Measurements from ENCODE around the gene INO80D. TPM values are rescaled to one million over a fixed set of nuclear protein-coding genes. Genes with fewer than 3 reads are reported as not detected.
"Not testable (repeated sequence)": the region's sequence is repeated elsewhere in the genome, so short reads cannot be mapped to it uniquely, and the experiment has no call there.

INO80D gene
- total RNA-seq, 1 donor from 2014 or later, result 21.0 TPM

- H3K9me3 Mint-ChIP-seq (ENCODE audit: unreplicated experiment), result no peaks in the 10 kb centered on the region
- peaks cover 1% of the 10 kb centered on the region for H3K27me3 Mint-ChIP-seq (ENCODE audit: unreplicated experiment)
- no peak for TF ChIP-seq CTCF (IDR thresholded peaks at IDR 0.05; ENCODE audit: unreplicated experiment)
Observed at GRCh38 chr2:206049392-206049791, 36.6 kb downstream of the INO80D start.

GRCh38 chr2:206045251-206045650 is 40.7 kb downstream of the INO80D start:
- Mint-ChIP-seq H3K4me1 (ENCODE audit: unreplicated experiment) (no peaks in the 10 kb centered on the region), H3K27me3 (ENCODE audit: unreplicated experiment) (no peaks in the 10 kb centered on the region), H3K27ac (ENCODE audit: unreplicated experiment) (no peak overlapping the region), H3K4me3 (ENCODE audit: unreplicated experiment) (no peak overlapping the region), H3K9me3 (ENCODE audit: unreplicated experiment) (no peaks in the 10 kb centered on the region), H3K36me3 (ENCODE audit: low read depth, unreplicated experiment) (peaks cover 20% of the 10 kb centered on the region)
- DNase-seq (ENCODE audit: low spot score), result no peak
- no peak for TF ChIP-seq CTCF (IDR thresholded peaks at IDR 0.05; ENCODE audit: unreplicated experiment)

More at GRCh38 chr2:206049392-206049791, 36.6 kb downstream of the INO80D start:
- Mint-ChIP-seq H3K4me3 (ENCODE audit: unreplicated experiment) (no peak overlapping the region), H3K4me1 (ENCODE audit: unreplicated experiment) (no peaks in the 10 kb centered on the region), H3K27ac (ENCODE audit: unreplicated experiment) (no peak overlapping the region), H3K36me3 (ENCODE audit: low read depth, unreplicated experiment) (peaks cover 10% of the 10 kb centered on the region)
- DNase-seq (ENCODE audit: low spot score), result no peak

GRCh38 chr2:206040525-206040924 is 45.4 kb downstream of the INO80D start:
- Mint-ChIP-seq H3K27ac (ENCODE audit: unreplicated experiment) (no peak overlapping the region), H3K36me3 (ENCODE audit: low read depth, unreplicated experiment) (peaks cover 25% of the 10 kb centered on the region), H3K4me1 (ENCODE audit: unreplicated experiment) (no peaks in the 10 kb centered on the region), H3K27me3 (ENCODE audit: unreplicated experiment) (no peaks in the 10 kb centered on the region), H3K9me3 (ENCODE audit: unreplicated experiment) (no peaks in the 10 kb centered on the region), H3K4me3 (ENCODE audit: unreplicated experiment) (no peak overlapping the region)
- TF ChIP-seq CTCF (IDR thresholded peaks at IDR 0.05; ENCODE audit: unreplicated experiment), result no peak
- DNase-seq (ENCODE audit: low spot score), result no peak

- DNase-seq (ENCODE audit: low spot score); H3K27ac Mint-ChIP-seq (ENCODE audit: unreplicated experiment); H3K4me1 Mint-ChIP-seq (ENCODE audit: unreplicated experiment); H3K27me3 Mint-ChIP-seq (ENCODE audit: unreplicated experiment); H3K4me3 Mint-ChIP-seq (ENCODE audit: unreplicated experiment); H3K9me3 Mint-ChIP-seq (ENCODE audit: unreplicated experiment): not testable (repeated sequence)
- H3K36me3 Mint-ChIP-seq (ENCODE audit: low read depth, unreplicated experiment), result peaks cover 25% of the 10 kb centered on the region
Observed at GRCh38 chr2:206035393-206035792, 50.6 kb downstream of the INO80D start.

GRCh38 chr2:206033452-206033851 is 52.5 kb downstream of the INO80D start:
- not testable (repeated sequence) for DNase-seq (ENCODE audit: low spot score); H3K27me3 Mint-ChIP-seq (ENCODE audit: unreplicated experiment); H3K27ac Mint-ChIP-seq (ENCODE audit: unreplicated experiment); H3K4me3 Mint-ChIP-seq (ENCODE audit: unreplicated experiment); H3K9me3 Mint-ChIP-seq (ENCODE audit: unreplicated experiment); H3K4me1 Mint-ChIP-seq (ENCODE audit: unreplicated experiment)
- peaks cover 25% of the 10 kb centered on the region for H3K36me3 Mint-ChIP-seq (ENCODE audit: low read depth, unreplicated experiment)

GRCh38 chr2:206031950-206032567 is 53.9 kb downstream of the INO80D start:
- Mint-ChIP-seq H3K4me3 (ENCODE audit: unreplicated experiment) (peak overlapping the region; percentile 30), H3K36me3 (ENCODE audit: low read depth, unreplicated experiment) (peaks cover 25% of the 10 kb centered on the region), H3K4me1 (ENCODE audit: unreplicated experiment) (peaks cover 7% of the 10 kb centered on the region), H3K9me3 (ENCODE audit: unreplicated experiment) (no peaks in the 10 kb centered on the region), H3K27ac (ENCODE audit: unreplicated experiment) (peak overlapping the region; percentile 39), H3K27me3 (ENCODE audit: unreplicated experiment) (peaks cover 1% of the 10 kb centered on the region)
- TF ChIP-seq CTCF (IDR thresholded peaks at IDR 0.05; ENCODE audit: unreplicated experiment), result no peak
- no peak for DNase-seq (ENCODE audit: low spot score)

Data from endothelial cell (in vitro differentiated cells).